Loucy (cell line): ENCODE measurements around the gene NOTCH1.

ENCODE experiments used
- CTCF ChIP-seq: fragments of 200-600 bp; sonication (generic); conservative IDR thresholded peaks from 2 replicates; pipeline ENCODE4 v1.5.1; 2014; ENCODE audit warnings: mild to moderate bottlenecking, antibody characterized with exemption, low read length
- EZH2phosphoT487 ChIP-seq: fragments of 200-600 bp; IDR thresholded peaks from 2 replicates; pipeline ENCODE4 v1.6.1; 2018; ENCODE audit warnings: antibody characterized with exemption, mild to moderate bottlenecking, moderate library complexity, borderline replicate concordance

GRCh38 chr9:136581614-136582447, 36.0 kb upstream of the NOTCH1 start:
- TF ChIP-seq EZH2phosphoT487: no peak
- TF ChIP-seq CTCF: no peak
